Neural cell (in vitro differentiated cells): ENCODE measurements around the gene SNRNP40. TPM values are rescaled to one million over a fixed set of nuclear protein-coding genes. Genes with fewer than 3 reads are reported as not detected.

Source experiments
- H2AFZ ChIP-seq: fragments of 200-600, 300-800 bp; sonication (generic), shearing (Covaris generic); 2 replicates; pipeline ENCODE4 v1.6.0; 2014; ENCODE audit warnings: low read depth, mild to moderate bottlenecking, antibody characterized with exemption, low read length, moderate library complexity
- H3F3A ChIP-seq: fragments of 200-600 bp; shearing (Covaris generic); 2 replicates; pipeline ENCODE4 v1.6.1; 2016; ENCODE audit warnings: mild to moderate bottlenecking, moderate library complexity, mixed read lengths, antibody characterized with exemption, low read length; ENCODE audit not compliant: insufficient read depth, poor library complexity, severe bottlenecking
- H3K27ac ChIP-seq: fragments of 200-600, 300-800 bp; sonication (generic), shearing (Covaris generic); 2 replicates; pipeline ENCODE4 v1.5.1; 2014; ENCODE audit warnings: mild to moderate bottlenecking, low read length, moderate library complexity
- H3K27me3 ChIP-seq: fragments of 300-800, 200-600 bp; sonication (generic), shearing (Covaris generic); 2 replicates; pipeline ENCODE4 v1.6.0; 2014; ENCODE audit warnings: mild to moderate bottlenecking, low read depth, low read length, moderate library complexity; ENCODE audit not compliant: insufficient read depth
- H3K36me3 ChIP-seq: fragments of 300-800, 200-600 bp; sonication (generic), shearing (Covaris generic); 2 replicates; pipeline ENCODE4 v1.5.1; 2014; ENCODE audit warnings: mild to moderate bottlenecking, antibody characterized with exemption, low read length, moderate library complexity; ENCODE audit not compliant: insufficient read depth
- H3K4me2 ChIP-seq: fragments of 300-800, 200-600 bp; sonication (generic), shearing (Covaris generic); 2 replicates; pipeline ENCODE4 v1.6.0; 2014; ENCODE audit warnings: mild to moderate bottlenecking, low read length
- H3K4me3 ChIP-seq: fragments of 300-800, 200-600 bp; sonication (generic), shearing (Covaris generic); 2 replicates; pipeline ENCODE4 v1.5.1; 2014; ENCODE audit warnings: mild to moderate bottlenecking, low read length, moderate library complexity
- H3K79me2 ChIP-seq: fragments of 200-600 bp; shearing (Covaris generic); replicated peaks from 2 replicates; pipeline ENCODE4 v1.6.0; 2014; ENCODE audit warnings: mild to moderate bottlenecking, low read length, moderate library complexity; ENCODE audit not compliant: insufficient read depth
- H3K9ac ChIP-seq: fragments of 300-800, 200-600 bp; sonication (generic), shearing (Covaris generic); 2 replicates; pipeline ENCODE4 v1.6.1; 2016; ENCODE audit warnings: mild to moderate bottlenecking, low read length, mixed read lengths
- H3K9me2 ChIP-seq: fragments of 200-600 bp; shearing (Covaris generic); 2 replicates; pipeline ENCODE4 v1.6.1; 2016; ENCODE audit warnings: mild to moderate bottlenecking, low read length, mixed read lengths; ENCODE audit not compliant: insufficient read depth
- H3K9me3 ChIP-seq: fragments of 200-600, 300-800 bp; sonication (generic), shearing (Covaris generic); 2 replicates; pipeline ENCODE4 v1.6.1; 2016; ENCODE audit warnings: mild to moderate bottlenecking, mixed run types, low read length, moderate library complexity, mixed read lengths
- H4K20me1 ChIP-seq: fragments of 200-600 bp; shearing (Covaris generic); 2 replicates; pipeline ENCODE4 v1.6.1; 2016; ENCODE audit warnings: mild to moderate bottlenecking, mixed run types; ENCODE audit not compliant: insufficient read depth
- EP300 ChIP-seq: fragments of 450-650 bp; conservative IDR thresholded peaks from 2 replicates; pipeline ENCODE4 v1.6.1; 2014; ENCODE audit warnings: antibody characterized with exemption, mild to moderate bottlenecking, moderate library complexity; ENCODE audit not compliant: poor library complexity, severe bottlenecking
- EZH2 ChIP-seq: fragments of 200-600, 300-800 bp; shearing (Covaris generic), sonication (generic); IDR thresholded peaks from 2 replicates; pipeline ENCODE4 v1.6.1; 2014; ENCODE audit warnings: antibody characterized with exemption, low read length, borderline replicate concordance, mild to moderate bottlenecking; ENCODE audit not compliant: insufficient read depth, poor library complexity, severe bottlenecking
- MXI1 ChIP-seq: fragments of 450-650 bp; conservative IDR thresholded peaks from 2 replicates; pipeline ENCODE4 v1.6.1; 2014; ENCODE audit warnings: antibody characterized with exemption, mild to moderate bottlenecking; ENCODE audit not compliant: poor library complexity, severe bottlenecking
- POLR2AphosphoS5 ChIP-seq: IDR thresholded peaks from 2 replicates; pipeline ENCODE4 v1.6.1; 2012
- RAD21 ChIP-seq: fragments of 450-650 bp; conservative IDR thresholded peaks from 2 replicates; pipeline ENCODE4 v1.6.1; 2014; ENCODE audit warnings: antibody characterized with exemption, mild to moderate bottlenecking, moderate library complexity
- SMC3 ChIP-seq: fragments of 450-650 bp; conservative IDR thresholded peaks from 2 replicates; pipeline ENCODE4 v1.6.1; 2014; ENCODE audit warnings: antibody characterized with exemption, mild to moderate bottlenecking, moderate library complexity; ENCODE audit not compliant: poor library complexity
- TAF1 ChIP-seq: IDR thresholded peaks from 2 replicates; pipeline ENCODE4 v1.6.1; 2012; ENCODE audit warnings: low read depth
- polyA plus RNA-seq: library from polyadenylated mRNA; depleted of rRNA; stranded (reverse); fragments of >200 nt; gene quantifications from 2 replicates; pipeline ENCODE4 v1.2.3, GENCODE V29; 2014
- TF ChIP-seq, protein P1 (sequence below): fragments of 450-650 bp; IDR thresholded peaks from 2 replicates; pipeline ENCODE4 v1.5.1; 2014; ENCODE audit warnings: antibody characterized with exemption, mild to moderate bottlenecking, moderate library complexity; ENCODE audit not compliant: poor library complexity, severe bottlenecking
- TF ChIP-seq, protein P2 (sequence below): IDR thresholded peaks from 2 replicates; pipeline ENCODE4 v1.6.1; 2012; ENCODE audit warnings: borderline replicate concordance

The SNRNP40 gene
- polyA plus RNA-seq, 1 donor from 2014 or later = 87.2 TPM

DNA sequence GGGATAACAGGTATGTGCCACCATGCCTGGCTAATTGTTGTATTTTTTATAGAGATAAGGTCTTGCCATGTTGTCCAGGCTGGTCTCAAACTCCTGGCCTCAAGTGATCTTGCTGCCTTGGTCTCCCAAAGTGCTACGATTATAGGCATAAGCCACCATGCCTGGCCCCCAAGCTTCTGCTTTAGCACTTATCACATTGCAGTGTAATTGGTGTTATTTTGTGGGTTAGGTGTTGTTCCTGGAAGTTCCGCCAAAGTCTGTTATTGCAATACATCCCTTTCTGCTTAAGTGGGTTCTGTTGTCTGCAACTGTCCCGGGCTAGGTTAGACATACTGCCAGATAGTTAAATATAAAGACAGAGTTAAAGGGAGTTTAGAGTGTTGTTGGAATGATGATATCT, 3.6 kb upstream of the SNRNP40 start:
- Histone ChIP-seq H3K9me2 (no peaks in the 10 kb centered on the region), H3K27ac (no peak overlapping the region), H3K79me2 (peaks cover 62% of the 10 kb centered on the region), H3K9me3 (no peaks in the 10 kb centered on the region), H3K4me2 (no peak overlapping the region), H3K9ac (no peak overlapping the region), H2AFZ (no peak overlapping the region), H3K4me3 (peak overlapping the region; percentile 86), H3K36me3 (no peaks in the 10 kb centered on the region), H4K20me1 (no peaks in the 10 kb centered on the region), H3K27me3 (no peaks in the 10 kb centered on the region), H3F3A (peaks cover 3% of the 10 kb centered on the region)
- TF ChIP-seq MXI1 (no peak), TAF1 (no peak), POLR2AphosphoS5 (no peak), RAD21 (no peak), EZH2 (no peak), EP300 (no peak), SMC3 (no peak)
- TF ChIP-seq, protein P1, sequence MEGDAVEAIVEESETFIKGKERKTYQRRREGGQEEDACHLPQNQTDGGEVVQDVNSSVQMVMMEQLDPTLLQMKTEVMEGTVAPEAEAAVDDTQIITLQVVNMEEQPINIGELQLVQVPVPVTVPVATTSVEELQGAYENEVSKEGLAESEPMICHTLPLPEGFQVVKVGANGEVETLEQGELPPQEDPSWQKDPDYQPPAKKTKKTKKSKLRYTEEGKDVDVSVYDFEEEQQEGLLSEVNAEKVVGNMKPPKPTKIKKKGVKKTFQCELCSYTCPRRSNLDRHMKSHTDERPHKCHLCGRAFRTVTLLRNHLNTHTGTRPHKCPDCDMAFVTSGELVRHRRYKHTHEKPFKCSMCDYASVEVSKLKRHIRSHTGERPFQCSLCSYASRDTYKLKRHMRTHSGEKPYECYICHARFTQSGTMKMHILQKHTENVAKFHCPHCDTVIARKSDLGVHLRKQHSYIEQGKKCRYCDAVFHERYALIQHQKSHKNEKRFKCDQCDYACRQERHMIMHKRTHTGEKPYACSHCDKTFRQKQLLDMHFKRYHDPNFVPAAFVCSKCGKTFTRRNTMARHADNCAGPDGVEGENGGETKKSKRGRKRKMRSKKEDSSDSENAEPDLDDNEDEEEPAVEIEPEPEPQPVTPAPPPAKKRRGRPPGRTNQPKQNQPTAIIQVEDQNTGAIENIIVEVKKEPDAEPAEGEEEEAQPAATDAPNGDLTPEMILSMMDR = no peak
- TF ChIP-seq, protein P2, sequence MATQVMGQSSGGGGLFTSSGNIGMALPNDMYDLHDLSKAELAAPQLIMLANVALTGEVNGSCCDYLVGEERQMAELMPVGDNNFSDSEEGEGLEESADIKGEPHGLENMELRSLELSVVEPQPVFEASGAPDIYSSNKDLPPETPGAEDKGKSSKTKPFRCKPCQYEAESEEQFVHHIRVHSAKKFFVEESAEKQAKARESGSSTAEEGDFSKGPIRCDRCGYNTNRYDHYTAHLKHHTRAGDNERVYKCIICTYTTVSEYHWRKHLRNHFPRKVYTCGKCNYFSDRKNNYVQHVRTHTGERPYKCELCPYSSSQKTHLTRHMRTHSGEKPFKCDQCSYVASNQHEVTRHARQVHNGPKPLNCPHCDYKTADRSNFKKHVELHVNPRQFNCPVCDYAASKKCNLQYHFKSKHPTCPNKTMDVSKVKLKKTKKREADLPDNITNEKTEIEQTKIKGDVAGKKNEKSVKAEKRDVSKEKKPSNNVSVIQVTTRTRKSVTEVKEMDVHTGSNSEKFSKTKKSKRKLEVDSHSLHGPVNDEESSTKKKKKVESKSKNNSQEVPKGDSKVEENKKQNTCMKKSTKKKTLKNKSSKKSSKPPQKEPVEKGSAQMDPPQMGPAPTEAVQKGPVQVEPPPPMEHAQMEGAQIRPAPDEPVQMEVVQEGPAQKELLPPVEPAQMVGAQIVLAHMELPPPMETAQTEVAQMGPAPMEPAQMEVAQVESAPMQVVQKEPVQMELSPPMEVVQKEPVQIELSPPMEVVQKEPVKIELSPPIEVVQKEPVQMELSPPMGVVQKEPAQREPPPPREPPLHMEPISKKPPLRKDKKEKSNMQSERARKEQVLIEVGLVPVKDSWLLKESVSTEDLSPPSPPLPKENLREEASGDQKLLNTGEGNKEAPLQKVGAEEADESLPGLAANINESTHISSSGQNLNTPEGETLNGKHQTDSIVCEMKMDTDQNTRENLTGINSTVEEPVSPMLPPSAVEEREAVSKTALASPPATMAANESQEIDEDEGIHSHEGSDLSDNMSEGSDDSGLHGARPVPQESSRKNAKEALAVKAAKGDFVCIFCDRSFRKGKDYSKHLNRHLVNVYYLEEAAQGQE = no peak

DNA sequence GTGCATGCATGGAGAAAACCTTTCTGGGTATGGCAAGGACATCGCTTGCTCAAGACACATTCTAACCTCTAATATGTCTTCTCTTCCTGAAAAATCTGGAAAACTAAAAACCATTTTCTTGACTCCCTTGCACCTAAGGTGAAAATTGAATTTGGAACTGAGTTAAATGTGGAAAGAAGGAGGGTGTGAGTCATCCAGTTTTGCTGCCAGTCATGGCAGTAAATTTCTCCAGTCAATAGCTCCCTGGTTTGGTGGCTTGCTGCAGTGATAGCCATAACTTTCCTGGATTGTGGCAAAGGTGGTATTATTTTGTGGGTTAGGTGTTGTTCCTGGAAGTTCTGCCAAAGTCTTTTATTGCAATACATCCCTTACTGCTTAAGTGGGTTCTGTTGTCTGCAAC, 2.8 kb upstream of the SNRNP40 start:
- peaks cover 3% of the 10 kb centered on the region for H3F3A ChIP-seq
- H3K9me3 ChIP-seq = no peaks in the 10 kb centered on the region
- H3K4me3 ChIP-seq = peak overlapping the region; percentile 86
- TF ChIP-seq RAD21 = no peak
- no peak for TF ChIP-seq EP300
- TF ChIP-seq TAF1 = no peak
- no peak for TF ChIP-seq POLR2AphosphoS5
- TF ChIP-seq, protein P1 = no peak
- no peak for TF ChIP-seq MXI1
- TF ChIP-seq, protein P2 = no peak
- TF ChIP-seq EZH2 = no peak
- no peak for TF ChIP-seq SMC3
- no peak overlapping the region for H3K9ac ChIP-seq
- no peak overlapping the region for H2AFZ ChIP-seq
- peaks cover 58% of the 10 kb centered on the region for H3K79me2 ChIP-seq
- H3K4me2 ChIP-seq = peak overlapping the region; percentile 61
- H3K27ac ChIP-seq = no peak overlapping the region
- no peaks in the 10 kb centered on the region for H4K20me1 ChIP-seq
- H3K9me2 ChIP-seq = no peaks in the 10 kb centered on the region
- H3K27me3 ChIP-seq = no peaks in the 10 kb centered on the region
- H3K36me3 ChIP-seq = no peaks in the 10 kb centered on the region
